AG09309 (cell line): ENCODE measurements around the gene DCLK2.
A peak's percentile ranks its signal among the peaks of the same experiment; 100 is the strongest.

ENCODE experiments used
- DNase-seq: peaks from one replicate; pipeline ENCODE4 v3.0.0-alpha.2; 2010; ENCODE audit warnings: low read depth
- H3K4me3 ChIP-seq: 2 replicates; pipeline ENCODE4 v1.5.1; 2011; ENCODE audit warnings: mild to moderate bottlenecking, low read depth, low read length, moderate library complexity; ENCODE audit not compliant: control insufficient read depth
- CTCF ChIP-seq: IDR thresholded peaks from 2 replicates; pipeline ENCODE4 v1.5.1; 2011; ENCODE audit warnings: mild to moderate bottlenecking, low read depth, low read length, inconsistent platforms; ENCODE audit not compliant: insufficient read depth, control insufficient read depth; ENCODE audit errors: missing control alignments

Gene DCLK2

GRCh38 chr4:150211799-150212445 is 133.7 kb downstream of the DCLK2 start:
- TF ChIP-seq CTCF = no peak

GRCh38 chr4:150212485-150212884 is 134.2 kb downstream of the DCLK2 start:
- no peak for TF ChIP-seq CTCF
- no peak for DNase-seq
- no peak overlapping the region for H3K4me3 ChIP-seq

More at GRCh38 chr4:150211799-150212445, 133.7 kb downstream of the DCLK2 start:
- DNase-seq = peak; percentile 76
- no peak overlapping the region for H3K4me3 ChIP-seq

- TF ChIP-seq CTCF = no peak
- no peak for DNase-seq
- H3K4me3 ChIP-seq = no peak overlapping the region
Measured at GRCh38 chr4:150212927-150213326, 134.7 kb downstream of the DCLK2 start.

- TF ChIP-seq CTCF = no peak
- DNase-seq = no peak
- no peak overlapping the region for H3K4me3 ChIP-seq
Measured at GRCh38 chr4:150215601-150216000, 137.4 kb downstream of the DCLK2 start.

- no peak for TF ChIP-seq CTCF
- no peak overlapping the region for H3K4me3 ChIP-seq
- no peak for DNase-seq
Measured at GRCh38 chr4:150216726-150217125, 138.5 kb downstream of the DCLK2 start.

GRCh38 chr4:150217192-150217591 is 138.9 kb downstream of the DCLK2 start:
- no peak overlapping the region for H3K4me3 ChIP-seq
- TF ChIP-seq CTCF = peak; percentile 57
- peak; percentile 72 for DNase-seq
